ENCODE results near the gene GIMAP5. TPM values are rescaled to one million over a fixed set of nuclear protein-coding genes. Genes with fewer than 3 reads are reported as not detected.

GIMAP5 gene
- total and polyA plus RNA-seq, 9 of the 15 experiments (the other 6 are each of a cell fraction or from before 2014, with no cell fraction given), result 0.35 TPM; not detected in 8

DNA sequence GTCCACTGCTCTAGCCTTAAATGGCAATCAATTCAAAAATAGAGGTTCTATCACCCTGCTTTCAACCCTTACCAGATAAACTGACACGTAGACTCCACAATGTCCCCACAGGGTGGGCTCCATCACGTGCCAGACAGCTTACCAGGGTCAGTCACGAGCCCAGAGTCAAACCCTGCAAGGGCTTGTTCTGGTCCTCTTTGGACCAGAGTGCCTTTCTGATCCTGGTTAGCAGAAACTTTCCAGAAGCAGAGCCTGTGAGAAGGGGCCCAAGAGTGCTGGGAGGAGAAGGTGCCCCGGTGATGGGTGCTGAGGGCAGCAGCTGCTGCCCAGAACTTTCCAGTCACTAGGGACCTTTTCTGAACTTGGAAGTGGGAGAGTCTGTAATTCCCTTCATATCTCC lies 354 bp upstream of the GIMAP5 start:
- Histone ChIP-seq H3K4me2 (ENCODE audit: insufficient read depth, low read length) (no peak overlapping the region), H3K9me1 (ENCODE audit: control insufficient read depth, insufficient read depth, low read length) (no peaks in the 10 kb centered on the region), H3K36me3 (ENCODE audit: control insufficient read depth, insufficient read depth, low read length) (no peaks in the 10 kb centered on the region), H2AFZ (ENCODE audit: low read depth, low read length) (no peak overlapping the region), H3K9ac (ENCODE audit: insufficient read depth in 1 of 2, low read depth in 2 of 2, low read length in 2 of 2) (no peak overlapping the region), H3K9me3 (replicated peaks; ENCODE audit: control insufficient read depth, insufficient read depth, low read depth, low read length) (no peaks in the 10 kb centered on the region), H3K27me3 (ENCODE audit: control insufficient read depth in 2 of 2, insufficient read depth in 2 of 2, low read length in 2 of 2) (peaks cover 0 to 27% of the 10 kb centered on the region in 2 experiments; a peak in 2 of 5 replicates), H4K20me1 (replicated peaks; ENCODE audit: control insufficient read depth, insufficient read depth, low read length) (no peaks in the 10 kb centered on the region), H3K79me2 (ENCODE audit: control insufficient read depth, insufficient read depth, low read length) (no peaks in the 10 kb centered on the region), H3K4me1 (replicated peaks in 1 of 2; ENCODE audit: control insufficient read depth in 2 of 2, insufficient read depth in 2 of 2, low read length in 2 of 2) (no peaks in the 10 kb centered on the region; a peak in 1 of 5 replicates), H3K27ac (ENCODE audit: extremely low read depth, low read depth, low read length) (no peak overlapping the region), H3K4me3 (no peak overlapping the region)
- no TSS peak for BruUV-seq (replicated peaks)
- TF ChIP-seq, protein P1, sequence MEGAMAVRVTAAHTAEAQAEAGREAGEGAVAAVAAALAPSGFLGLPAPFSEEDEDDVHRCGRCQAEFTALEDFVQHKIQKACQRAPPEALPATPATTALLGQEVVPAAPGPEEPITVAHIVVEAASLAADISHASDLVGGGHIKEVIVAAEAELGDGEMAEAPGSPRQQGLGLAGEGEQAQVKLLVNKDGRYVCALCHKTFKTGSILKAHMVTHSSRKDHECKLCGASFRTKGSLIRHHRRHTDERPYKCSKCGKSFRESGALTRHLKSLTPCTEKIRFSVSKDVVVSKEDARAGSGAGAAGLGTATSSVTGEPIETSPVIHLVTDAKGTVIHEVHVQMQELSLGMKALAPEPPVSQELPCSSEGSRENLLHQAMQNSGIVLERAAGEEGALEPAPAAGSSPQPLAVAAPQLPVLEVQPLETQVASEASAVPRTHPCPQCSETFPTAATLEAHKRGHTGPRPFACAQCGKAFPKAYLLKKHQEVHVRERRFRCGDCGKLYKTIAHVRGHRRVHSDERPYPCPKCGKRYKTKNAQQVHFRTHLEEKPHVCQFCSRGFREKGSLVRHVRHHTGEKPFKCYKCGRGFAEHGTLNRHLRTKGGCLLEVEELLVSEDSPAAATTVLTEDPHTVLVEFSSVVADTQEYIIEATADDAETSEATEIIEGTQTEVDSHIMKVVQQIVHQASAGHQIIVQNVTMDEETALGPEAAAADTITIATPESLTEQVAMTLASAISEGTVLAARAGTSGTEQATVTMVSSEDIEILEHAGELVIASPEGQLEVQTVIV (CRISPR knock-in tag; IDR thresholded peaks at IDR 0.05; ENCODE audit: borderline replicate concordance), result no peak
- TF ChIP-seq LARP7 (IDR thresholded peaks at IDR 0.05) (no peak), CBX5 (IDR thresholded peaks at IDR 0.05; ENCODE audit: borderline replicate concordance, low read depth) (no peak), EP400 (IDR thresholded peaks at IDR 0.05) (no peak), ZC3H8 (IDR thresholded peaks at IDR 0.05) (no peak), ZNF76 (CRISPR knock-in tag; IDR thresholded peaks at IDR 0.05; ENCODE audit: borderline replicate concordance) (no peak)
- TF ChIP-seq, protein P2, sequence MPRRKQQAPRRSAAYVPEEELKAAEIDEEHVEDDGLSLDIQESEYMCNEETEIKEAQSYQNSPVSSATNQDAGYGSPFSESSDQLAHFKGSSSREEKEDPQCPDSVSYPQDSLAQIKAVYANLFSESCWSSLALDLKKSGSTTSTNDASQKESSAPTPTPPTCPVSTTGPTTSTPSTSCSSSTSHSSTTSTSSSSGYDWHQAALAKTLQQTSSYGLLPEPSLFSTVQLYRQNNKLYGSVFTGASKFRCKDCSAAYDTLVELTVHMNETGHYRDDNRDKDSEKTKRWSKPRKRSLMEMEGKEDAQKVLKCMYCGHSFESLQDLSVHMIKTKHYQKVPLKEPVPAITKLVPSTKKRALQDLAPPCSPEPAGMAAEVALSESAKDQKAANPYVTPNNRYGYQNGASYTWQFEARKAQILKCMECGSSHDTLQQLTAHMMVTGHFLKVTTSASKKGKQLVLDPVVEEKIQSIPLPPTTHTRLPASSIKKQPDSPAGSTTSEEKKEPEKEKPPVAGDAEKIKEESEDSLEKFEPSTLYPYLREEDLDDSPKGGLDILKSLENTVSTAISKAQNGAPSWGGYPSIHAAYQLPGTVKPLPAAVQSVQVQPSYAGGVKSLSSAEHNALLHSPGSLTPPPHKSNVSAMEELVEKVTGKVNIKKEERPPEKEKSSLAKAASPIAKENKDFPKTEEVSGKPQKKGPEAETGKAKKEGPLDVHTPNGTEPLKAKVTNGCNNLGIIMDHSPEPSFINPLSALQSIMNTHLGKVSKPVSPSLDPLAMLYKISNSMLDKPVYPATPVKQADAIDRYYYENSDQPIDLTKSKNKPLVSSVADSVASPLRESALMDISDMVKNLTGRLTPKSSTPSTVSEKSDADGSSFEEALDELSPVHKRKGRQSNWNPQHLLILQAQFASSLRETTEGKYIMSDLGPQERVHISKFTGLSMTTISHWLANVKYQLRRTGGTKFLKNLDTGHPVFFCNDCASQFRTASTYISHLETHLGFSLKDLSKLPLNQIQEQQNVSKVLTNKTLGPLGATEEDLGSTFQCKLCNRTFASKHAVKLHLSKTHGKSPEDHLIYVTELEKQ (CRISPR knock-in tag; IDR thresholded peaks at IDR 0.05), result no peak
- TF ChIP-seq, protein P3, sequence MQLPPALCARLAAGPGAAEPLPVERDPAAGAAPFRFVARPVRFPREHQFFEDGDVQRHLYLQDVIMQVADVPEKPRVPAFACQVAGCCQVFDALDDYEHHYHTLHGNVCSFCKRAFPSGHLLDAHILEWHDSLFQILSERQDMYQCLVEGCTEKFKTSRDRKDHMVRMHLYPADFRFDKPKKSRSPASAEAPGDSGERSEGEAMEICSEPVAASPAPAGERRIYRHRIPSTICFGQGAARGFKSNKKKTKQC (CRISPR knock-in tag; IDR thresholded peaks at IDR 0.05), result no peak
- CTCF ChIA-PET (ENCODE audit: low intra/inter-chr PET ratio), result no interaction called here
- ATAC-seq (no peak), FAIRE-seq (no peak), DNase-seq (ENCODE audit: extremely low read depth in 1 of 4, low spot score in 3 of 4) (no peak)
- POLR2A ChIA-PET, result no interaction called here
- in situ Hi-C loops (cut with MboI) (no loop called here), intact Hi-C loops (cut with micrococcal nuclease) (no loop called here)
- 0% methylated on average over 4 of the region's 4 CpGs for WGBS (ENCODE audit: insufficient coverage, low coverage, missing lambda C conversion rate)

Data from K562 (cell line).